K562 treated with DMSO at 1 percent for 12 hours (cell line): ENCODE data around the gene RNASE12. TPM values are rescaled to one million over a fixed set of nuclear protein-coding genes. Genes with fewer than 3 reads are reported as not detected.

Experiments
- total RNA-seq: library from RNA; unstranded; fragments of 300-600 nt; gene quantifications from 2 replicates; pipeline ENCODE4 v1.2.3, GENCODE V29; 2022; ENCODE audit not compliant: insufficient read depth

Gene RNASE12
- total RNA-seq = not detected in 2 replicates

GRCh38 chr14:20591235-20591634, at the start of gene RNASE12:
TSS of gene RNASE12 (minus strand) at chr14:20591376. CDS start at chr14:20590723, 653 bp downstream.

GRCh38 chr14:20587489-20588154, 3.6 kb downstream of the RNASE12 start, which contains the start of gene RNASE11:
TSS of gene RNASE11 (minus strand) at chr14:20588001.

GRCh38 chr14:20560961-20561360, 30.2 kb downstream of the RNASE12 start, which contains the start of gene RNASE9:
TSS of gene RNASE9 (minus strand) at chr14:20561047.

Other genes with a start within 250 kb of the RNASE12 start
- gene PARP2, start 247.7 kb downstream of the RNASE12 start, total RNA-seq = 16.7 and 36.5 TPM in 2 replicates
- 6.8 and 28.8 TPM in 2 replicates for gene TEP1, start 177.9 kb downstream of the RNASE12 start, total RNA-seq
- 0.10 TPM in 1 of 2 replicates, not detected in the other for gene KLHL33, start 155.2 kb downstream of the RNASE12 start, total RNA-seq
- 41.8 and 42.2 TPM in 2 replicates for gene OSGEP, start 136.6 kb downstream of the RNASE12 start, total RNA-seq
- gene APEX1, start 136.2 kb downstream of the RNASE12 start, total RNA-seq = 116 and 133 TPM in 2 replicates
- gene PIP4P1, start 129.9 kb downstream of the RNASE12 start, total RNA-seq = 25.8 and 27.5 TPM in 2 replicates
- gene PNP, start 122.0 kb downstream of the RNASE12 start, total RNA-seq = 73.6 and 78.8 TPM in 2 replicates
- not detected in 2 replicates for gene RNASE10, start 85.8 kb downstream of the RNASE12 start, total RNA-seq
- gene RNASE9, start 30.3 kb downstream of the RNASE12 start, total RNA-seq = not detected in 2 replicates
- gene RNASE11, start 3.4 kb downstream of the RNASE12 start, total RNA-seq = not detected in 2 replicates
- gene OR6S1, start 50.3 kb upstream of the RNASE12 start, total RNA-seq = not detected in 2 replicates
- gene RNASE4, start 93.2 kb upstream of the RNASE12 start, total RNA-seq = 1.2 and 1.3 TPM in 2 replicates
- gene ANG, start 97.4 kb upstream of the RNASE12 start, total RNA-seq = 4.3 TPM in 1 of 2 replicates, not detected in the other
- not detected in 2 replicates for gene EDDM3A, start 154.5 kb upstream of the RNASE12 start, total RNA-seq
- gene EDDM3B, start 177.0 kb upstream of the RNASE12 start, total RNA-seq = not detected in 2 replicates
- 0.78 TPM in 1 of 2 replicates, not detected in the other for gene RNASE6, start 189.9 kb upstream of the RNASE12 start, total RNA-seq
- gene RNASE1, start 211.5 kb upstream of the RNASE12 start, total RNA-seq = 23.3 and 24.0 TPM in 2 replicates